ENCODE data around the gene RFFL. TPM values are rescaled to one million over a fixed set of nuclear protein-coding genes. Genes with fewer than 3 reads are reported as not detected.

RFFL gene
- total RNA-seq, 5 donors from 2014 or later (not counting 1 experiment from before 2014, with no cell fraction given), result 51.3 to 80.2 (median 74.1) TPM

DNA sequence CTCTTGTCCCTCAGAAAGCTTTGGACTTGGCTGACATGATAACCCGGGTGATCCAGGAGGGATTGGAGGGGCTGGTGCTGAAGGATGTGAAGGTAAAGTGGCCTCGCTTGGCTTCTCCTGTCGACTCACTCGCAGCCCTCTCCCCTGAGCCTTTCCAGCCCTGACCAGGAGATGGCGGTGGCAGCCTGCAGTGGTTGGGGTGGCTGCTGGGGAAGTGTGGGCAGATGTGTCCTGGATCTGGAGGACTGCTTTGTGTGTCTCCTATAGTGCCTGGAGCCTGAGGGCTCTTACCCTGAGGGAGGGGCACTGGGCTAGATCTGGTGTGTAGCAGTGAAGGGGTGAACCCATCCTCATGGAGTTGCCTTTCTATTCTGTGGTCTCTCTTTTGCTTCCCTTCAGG lies 65.3 kb downstream of the RFFL start:
- H3K36me3 Mint-ChIP-seq, result peaks cover 42% of the 10 kb centered on the region
- no peaks in the 10 kb centered on the region for H3K27me3 Mint-ChIP-seq
- 20% methylated on average over 1 of the region's 5 CpGs for WGBS (ENCODE audit: insufficient coverage)
- peaks cover 0 to 8% of the 10 kb centered on the region in 2 experiments for H3K4me1 ChIP-seq (ENCODE audit: control insufficient read depth in 1 of 2, extremely low read depth in 1 of 2, insufficient read depth in 2 of 2, low read length in 2 of 2)
- no peaks in the 10 kb centered on the region for H3K27me3 ChIP-seq (replicated peaks in 1 of 2; ENCODE audit: control insufficient read depth in 2 of 2, extremely low read depth in 1 of 2, insufficient read depth in 2 of 2, low read length in 1 of 2)
- no peak overlapping the region for H3K4me3 Mint-ChIP-seq
- H3K9me3 Mint-ChIP-seq, result no peaks in the 10 kb centered on the region
- peak overlapping the region; percentile 68 to 89 for H3K27ac Mint-ChIP-seq
- peaks cover 6 to 7% (median 6%) of the 10 kb centered on the region in 3 donors for H3K4me1 Mint-ChIP-seq
- peaks cover 11 to 74% of the 10 kb centered on the region in 2 donors for H3K36me3 ChIP-seq (ENCODE audit: control insufficient read depth in 2 of 2, extremely low read depth in 1 of 2, insufficient read depth in 1 of 2, low read length in 1 of 2)
- CTCF ChIA-PET, result interaction anchor here in 1 of 2 donors (1.5 to 2.6 kb wide), 2 partner anchors 66 to 121 kb away, joined by 5 to 14 read pairs; partner anchors contain the start of genes RAD51D and RFFL
- POLR2A ChIA-PET, result no interaction called here
- ATAC-seq (replicated peaks in 1 of 4) (peak; percentile 88 to 94 (median 92)), DNase-seq (peak; percentile 48 to 84 (median 72))
- H3K9me3 ChIP-seq, result no peaks in the 10 kb centered on the region
- H3K4me3 ChIP-seq (ENCODE audit: control insufficient read depth in 1 of 2, extremely low read depth in 1 of 2, low read length in 1 of 2), result no peak overlapping the region
- no peak overlapping the region for H3K27ac ChIP-seq (ENCODE audit: low read length)

DNA sequence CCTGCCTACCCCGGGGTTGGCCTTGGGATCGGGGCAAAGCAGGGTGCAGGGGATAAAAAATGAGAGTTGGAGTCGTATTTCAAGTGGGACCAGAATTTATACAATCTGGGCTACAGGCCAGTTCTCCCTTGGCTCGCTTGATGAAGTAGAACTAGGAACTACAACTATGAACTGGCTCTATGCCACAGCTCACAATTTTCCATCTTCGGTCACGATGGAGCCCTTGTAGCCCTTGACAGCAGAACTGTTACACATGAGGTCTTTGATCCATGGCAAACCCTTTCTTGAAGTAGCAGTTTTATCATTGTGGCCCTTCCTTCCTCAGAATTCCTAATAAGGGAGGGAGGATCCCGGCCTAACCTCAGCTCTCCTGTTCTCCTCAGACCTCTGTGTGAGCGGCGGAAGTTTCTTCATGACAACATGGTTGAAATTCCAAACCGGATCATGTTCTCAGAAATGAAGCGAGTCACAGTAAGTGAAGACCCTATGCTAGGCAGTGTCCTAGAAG lies 66.1 kb downstream of the RFFL start:
- no peak for DNase-seq
- no peaks in the 10 kb centered on the region for H3K9me3 Mint-ChIP-seq
- ATAC-seq (replicated peaks in 1 of 4), result no peak
- ChIA-PET CTCF (interaction anchor here (0.9 to 1.2 kb wide), 2 partner anchors 92 to 121 kb away, joined by 3 read pairs; no protein-coding TSS in a partner anchor), POLR2A (no interaction called here)
- no peak overlapping the region for H3K27ac ChIP-seq (ENCODE audit: low read length)
- H3K36me3 ChIP-seq (ENCODE audit: control insufficient read depth in 2 of 2, extremely low read depth in 1 of 2, insufficient read depth in 1 of 2, low read length in 1 of 2), result peaks cover 5 to 79% of the 10 kb centered on the region in 2 donors
- peak overlapping the region; percentile 39 to 43 for H3K27ac Mint-ChIP-seq
- H3K4me3 Mint-ChIP-seq, result no peak overlapping the region
- no peaks in the 10 kb centered on the region for H3K27me3 ChIP-seq (replicated peaks in 1 of 2; ENCODE audit: control insufficient read depth in 2 of 2, extremely low read depth in 1 of 2, insufficient read depth in 2 of 2, low read length in 1 of 2)
- peaks cover 6 to 7% (median 6%) of the 10 kb centered on the region in 3 donors for H3K4me1 Mint-ChIP-seq
- H3K36me3 Mint-ChIP-seq, result peaks cover 44% of the 10 kb centered on the region
- H3K4me3 ChIP-seq (ENCODE audit: control insufficient read depth in 1 of 2, extremely low read depth in 1 of 2, low read length in 1 of 2), result no peak overlapping the region
- no peaks in the 10 kb centered on the region for H3K9me3 ChIP-seq
- 97% methylated on average over 9 of the region's 11 CpGs for WGBS (ENCODE audit: insufficient coverage)
- peaks cover 0 to 8% of the 10 kb centered on the region in 2 experiments for H3K4me1 ChIP-seq (ENCODE audit: control insufficient read depth in 1 of 2, extremely low read depth in 1 of 2, insufficient read depth in 2 of 2, low read length in 2 of 2)
- no peaks in the 10 kb centered on the region for H3K27me3 Mint-ChIP-seq

DNA sequence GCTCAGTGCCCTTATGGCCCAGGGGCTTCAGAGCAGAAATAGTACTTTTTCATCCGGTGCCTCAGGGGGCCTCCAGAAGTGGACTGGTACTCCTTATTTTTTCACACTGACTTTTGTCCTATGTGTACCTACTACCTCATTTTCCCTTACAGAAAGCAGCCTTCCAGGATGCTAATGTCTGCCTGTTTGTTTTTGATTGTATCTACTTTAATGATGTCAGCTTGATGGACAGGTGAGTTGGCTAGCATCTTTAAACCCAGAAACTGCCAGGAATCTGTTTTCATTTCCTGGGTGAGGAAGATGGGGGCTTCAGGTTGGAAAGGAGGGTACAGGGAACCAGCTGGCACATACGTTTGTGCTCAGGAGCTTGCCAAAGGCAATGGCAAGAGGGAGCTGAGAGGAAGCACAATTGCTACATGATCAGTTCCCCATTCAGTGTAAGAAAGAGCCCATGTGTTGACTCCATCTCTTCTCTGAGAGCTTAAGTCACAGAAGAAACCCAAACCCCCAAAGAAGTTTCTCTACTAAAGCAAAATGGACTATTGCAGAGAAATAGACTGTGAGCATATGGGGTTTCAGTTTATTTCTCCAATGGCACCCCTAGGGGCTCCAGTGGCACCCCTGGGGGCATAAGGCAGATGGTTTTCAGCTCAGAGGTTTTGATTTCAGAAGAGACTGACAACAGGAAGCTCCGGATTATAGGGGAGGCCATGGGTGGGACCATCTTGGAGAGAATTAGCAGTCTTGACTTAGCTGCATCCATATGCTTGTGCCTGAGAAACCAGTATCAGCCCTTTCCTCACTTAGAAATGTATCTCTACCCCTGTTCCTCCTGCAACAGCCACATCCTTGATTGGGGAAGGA lies 66.9 kb downstream of the RFFL start:
- 100% methylated on average over 2 of the region's 3 CpGs for WGBS (ENCODE audit: insufficient coverage)
- H3K36me3 Mint-ChIP-seq, result peaks cover 46% of the 10 kb centered on the region
- POLR2A ChIA-PET, result interaction anchor here in 1 of 2 donors (1.1 kb wide), 1 partner anchor 14 kb away, joined by 3 read pairs; no protein-coding TSS in a partner anchor

GRCh38 chr17:34993031-34993430 lies 70.5 kb downstream of the RFFL start:
- DNase-seq (no peak), ATAC-seq (replicated peaks in 1 of 4) (no peak)
- POLR2A ChIA-PET, result interaction anchor here in 1 of 2 donors (0.6 kb wide), 1 partner anchor 30 kb away, joined by 3 read pairs; no protein-coding TSS in a partner anchor
- H3K27me3 Mint-ChIP-seq, result no peaks in the 10 kb centered on the region
- no peaks in the 10 kb centered on the region for H3K9me3 Mint-ChIP-seq
- H3K4me3 Mint-ChIP-seq, result no peak overlapping the region
- Histone ChIP-seq H3K27ac (ENCODE audit: low read length) (no peak overlapping the region), H3K36me3 (ENCODE audit: control insufficient read depth in 2 of 2, extremely low read depth in 1 of 2, insufficient read depth in 1 of 2, low read length in 1 of 2) (peaks cover 19 to 95% of the 10 kb centered on the region in 2 donors), H3K4me1 (ENCODE audit: control insufficient read depth in 1 of 2, extremely low read depth in 1 of 2, insufficient read depth in 2 of 2, low read length in 2 of 2) (peaks cover 0 to 1% of the 10 kb centered on the region in 2 experiments), H3K9me3 (no peaks in the 10 kb centered on the region), H3K27me3 (replicated peaks in 1 of 2; ENCODE audit: control insufficient read depth in 2 of 2, extremely low read depth in 1 of 2, insufficient read depth in 2 of 2, low read length in 1 of 2) (no peaks in the 10 kb centered on the region), H3K4me3 (ENCODE audit: control insufficient read depth in 1 of 2, extremely low read depth in 1 of 2, low read length in 1 of 2) (no peak overlapping the region)
- H3K36me3 Mint-ChIP-seq, result peaks cover 63% of the 10 kb centered on the region
- H3K27ac Mint-ChIP-seq, result no peak overlapping the region
- H3K4me1 Mint-ChIP-seq, result peaks cover 5 to 7% (median 6%) of the 10 kb centered on the region in 3 donors
- 56% methylated on average over 1 of the region's 2 CpGs for WGBS (ENCODE audit: insufficient coverage)
- CTCF ChIA-PET, result interaction anchor here in 1 of 2 donors (0.7 kb wide), 1 partner anchor 98 kb away, joined by 3 read pairs; no protein-coding TSS in a partner anchor

More for the DNA sequence above, 66.9 kb downstream of the RFFL start:
- H3K4me1 Mint-ChIP-seq, result peaks cover 6 to 7% (median 6%) of the 10 kb centered on the region in 3 donors
- H3K9me3 ChIP-seq, result no peaks in the 10 kb centered on the region
- no peak overlapping the region for H3K4me3 Mint-ChIP-seq
- no peaks in the 10 kb centered on the region for H3K27me3 ChIP-seq (replicated peaks in 1 of 2; ENCODE audit: control insufficient read depth in 2 of 2, extremely low read depth in 1 of 2, insufficient read depth in 2 of 2, low read length in 1 of 2)
- peaks cover 9 to 80% of the 10 kb centered on the region in 2 donors for H3K36me3 ChIP-seq (ENCODE audit: control insufficient read depth in 2 of 2, extremely low read depth in 1 of 2, insufficient read depth in 1 of 2, low read length in 1 of 2)
- no peak overlapping the region for H3K4me3 ChIP-seq (ENCODE audit: control insufficient read depth in 1 of 2, extremely low read depth in 1 of 2, low read length in 1 of 2)
- CTCF ChIA-PET, result interaction anchor here (0.6 to 1.2 kb wide), 4 partner anchors 93 to 265 kb away, joined by 3 read pairs; no protein-coding TSS in a partner anchor
- DNase-seq (no peak), ATAC-seq (replicated peaks in 1 of 4) (no peak)
- H3K27me3 Mint-ChIP-seq, result no peaks in the 10 kb centered on the region
- H3K27ac ChIP-seq (ENCODE audit: low read length), result no peak overlapping the region
- peaks cover 0 to 8% of the 10 kb centered on the region in 2 experiments for H3K4me1 ChIP-seq (ENCODE audit: control insufficient read depth in 1 of 2, extremely low read depth in 1 of 2, insufficient read depth in 2 of 2, low read length in 2 of 2)
- H3K27ac Mint-ChIP-seq, result peak overlapping the region in 1 of 2 donors; percentile 16
- H3K9me3 Mint-ChIP-seq, result no peaks in the 10 kb centered on the region

GRCh38 chr17:34991606-34992005 lies 71.9 kb downstream of the RFFL start:
- Histone ChIP-seq H3K9me3 (no peaks in the 10 kb centered on the region), H3K4me3 (ENCODE audit: control insufficient read depth in 1 of 2, extremely low read depth in 1 of 2, low read length in 1 of 2) (no peak overlapping the region), H3K36me3 (ENCODE audit: control insufficient read depth in 2 of 2, extremely low read depth in 1 of 2, insufficient read depth in 1 of 2, low read length in 1 of 2) (peaks cover 19 to 93% of the 10 kb centered on the region in 2 donors), H3K4me1 (ENCODE audit: control insufficient read depth in 1 of 2, extremely low read depth in 1 of 2, insufficient read depth in 2 of 2, low read length in 2 of 2) (no peaks in the 10 kb centered on the region), H3K27me3 (replicated peaks in 1 of 2; ENCODE audit: control insufficient read depth in 2 of 2, extremely low read depth in 1 of 2, insufficient read depth in 2 of 2, low read length in 1 of 2) (no peaks in the 10 kb centered on the region), H3K27ac (ENCODE audit: low read length) (no peak overlapping the region)
- WGBS (ENCODE audit: insufficient coverage), result no CpG with 5 or more reads among the region's 3 CpGs
- DNase-seq, result no peak
- Mint-ChIP-seq H3K9me3 (no peaks in the 10 kb centered on the region), H3K27me3 (no peaks in the 10 kb centered on the region), H3K4me3 (no peak overlapping the region), H3K36me3 (peaks cover 70% of the 10 kb centered on the region), H3K27ac (no peak overlapping the region), H3K4me1 (peaks cover 4 to 8% (median 7%) of the 10 kb centered on the region in 3 donors)
- ChIA-PET CTCF (interaction anchor here in 1 of 2 donors (0.6 kb wide), 1 partner anchor 124 kb away, joined by 4 read pairs; no protein-coding TSS in a partner anchor), POLR2A (interaction anchor here in 1 of 2 donors (0.5 to 0.6 kb wide), 2 partner anchors 9 to 14 kb away, joined by 4 to 5 read pairs; no protein-coding TSS in a partner anchor)
- no peak for ATAC-seq (replicated peaks in 1 of 4)

DNA sequence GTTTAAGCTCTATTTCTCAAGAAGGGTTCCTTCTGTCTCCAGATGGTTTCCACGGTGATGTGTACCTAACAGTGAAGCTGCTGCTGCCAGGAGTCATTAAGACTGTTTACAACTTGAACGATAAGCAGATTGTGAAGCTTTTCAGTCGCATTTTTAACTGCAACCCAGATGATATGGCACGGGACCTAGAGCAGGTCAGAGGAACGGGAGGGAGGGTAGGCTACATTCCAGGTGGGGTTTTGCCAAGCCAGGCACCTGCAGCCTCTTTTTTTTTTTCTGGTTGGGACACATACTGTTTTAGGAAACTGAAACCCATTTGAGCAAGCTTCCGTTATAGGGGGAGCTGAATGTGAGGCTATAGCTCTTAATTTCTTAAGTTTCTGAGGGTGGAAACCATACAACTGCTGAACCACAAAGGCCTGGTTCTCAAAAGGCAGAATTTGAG lies 72.6 kb downstream of the RFFL start:
- Mint-ChIP-seq H3K4me1 (peaks cover 9% of the 10 kb centered on the region in 3 donors), H3K4me3 (no peak overlapping the region), H3K27ac (no peak overlapping the region), H3K36me3 (peaks cover 71% of the 10 kb centered on the region), H3K9me3 (no peaks in the 10 kb centered on the region), H3K27me3 (no peaks in the 10 kb centered on the region)
- H3K36me3 ChIP-seq (ENCODE audit: control insufficient read depth in 2 of 2, extremely low read depth in 1 of 2, insufficient read depth in 1 of 2, low read length in 1 of 2), result peaks cover 19 to 91% of the 10 kb centered on the region in 2 donors
- ATAC-seq (replicated peaks in 1 of 4) (no peak), DNase-seq (no peak)
- CTCF ChIA-PET, result interaction anchor here (0.6 to 0.7 kb wide), 2 partner anchors 50 to 125 kb away, joined by 3 to 4 read pairs; no protein-coding TSS in a partner anchor
- no peaks in the 10 kb centered on the region for H3K4me1 ChIP-seq (ENCODE audit: control insufficient read depth in 1 of 2, extremely low read depth in 1 of 2, insufficient read depth in 2 of 2, low read length in 2 of 2)
- H3K4me3 ChIP-seq (ENCODE audit: control insufficient read depth in 1 of 2, extremely low read depth in 1 of 2, low read length in 1 of 2), result no peak overlapping the region
- H3K9me3 ChIP-seq, result no peaks in the 10 kb centered on the region
- POLR2A ChIA-PET, result interaction anchor here in 1 of 2 donors (0.5 kb wide), 1 partner anchor 8 kb away, joined by 5 read pairs; no protein-coding TSS in a partner anchor
- H3K27ac ChIP-seq (ENCODE audit: low read length), result no peak overlapping the region
- 77% methylated on average over 4 of the region's 6 CpGs for WGBS (ENCODE audit: insufficient coverage)
- H3K27me3 ChIP-seq (replicated peaks in 1 of 2; ENCODE audit: control insufficient read depth in 2 of 2, extremely low read depth in 1 of 2, insufficient read depth in 2 of 2, low read length in 1 of 2), result no peaks in the 10 kb centered on the region
